CD4-positive, alpha-beta T cell treated with Interleukin-15 for 4 hours (primary cell): Measurements from ENCODE around the gene ASGR2.

Source experiments
- DNase-seq: peaks from one replicate; pipeline ENCODE4 v3.0.0-alpha.2; 2020; ENCODE audit warnings: low spot score

ASGR2 gene

DNA sequence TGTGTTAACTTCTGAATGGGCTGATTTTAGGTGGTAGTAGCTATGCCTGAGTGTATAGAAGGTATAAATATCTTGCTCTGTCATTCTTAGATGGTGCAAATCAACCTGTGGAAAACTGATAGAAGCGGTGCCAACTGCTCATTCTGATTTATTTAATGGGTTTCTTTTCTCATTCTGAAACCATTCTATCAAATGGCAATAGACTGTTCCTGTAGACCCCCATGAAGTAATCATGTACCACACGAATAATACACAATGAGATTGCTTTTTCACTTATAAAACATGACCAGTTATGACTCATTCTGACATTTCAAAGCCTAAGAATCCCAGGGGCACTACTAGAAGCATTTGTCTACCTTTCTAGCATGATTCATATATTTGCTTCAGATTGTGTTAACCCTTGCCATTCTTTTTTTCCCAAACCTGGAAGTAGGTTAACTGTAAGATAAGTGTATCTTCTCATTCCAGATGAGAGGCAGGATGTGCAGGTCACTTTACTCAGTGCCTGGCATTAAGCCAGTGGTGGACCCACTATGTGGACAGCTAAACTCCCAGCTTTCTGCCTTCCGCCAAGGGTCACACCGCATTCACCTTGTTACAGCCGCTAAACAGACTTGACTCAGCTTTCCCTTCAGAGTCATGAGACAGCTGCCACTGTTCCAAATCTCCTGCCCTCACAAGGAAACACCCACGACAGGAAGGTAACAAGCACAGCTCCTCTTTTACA is 54.3 kb downstream of the ASGR2 start:
- DNase-seq, result no peak

- DNase-seq, result no peak
These were observed 55.7 kb downstream of the ASGR2 start for GRCh38 chr17:7058831-7059447.

GRCh38 chr17:7056386-7056785 is 58.2 kb downstream of the ASGR2 start:
- no peak for DNase-seq
